H9 (cell line): Measurements from ENCODE around the gene EBPL. TPM values are rescaled to one million over a fixed set of nuclear protein-coding genes. Genes with fewer than 3 reads are reported as not detected.

Source experiments
- DNase-seq: peaks from one replicate; pipeline ENCODE4 v3.0.0-alpha.2; 2017
- H2AFZ ChIP-seq: one replicate; pipeline ENCODE4 v1.6.1; 2013; ENCODE audit warnings: mild to moderate bottlenecking, low read length, control low read depth, moderate library complexity
- H2AK5ac ChIP-seq: 2 replicates; pipeline ENCODE4 v1.6.1; 2013; ENCODE audit warnings: low read length, control low read depth, mixed read lengths; ENCODE audit not compliant: insufficient read length
- H2BK120ac ChIP-seq: one replicate; pipeline ENCODE4 v1.6.1; 2013; ENCODE audit warnings: low read depth, mild to moderate bottlenecking, low read length, control low read depth, inconsistent platforms; ENCODE audit not compliant: poor library complexity, severe bottlenecking
- H2BK12ac ChIP-seq: 2 replicates; pipeline ENCODE4 v1.6.1; 2013; ENCODE audit warnings: low read length, control low read depth, mixed read lengths, low read depth; ENCODE audit not compliant: insufficient read length
- H2BK15ac ChIP-seq: 2 replicates; pipeline ENCODE4 v1.6.1; 2013; ENCODE audit warnings: low read depth, low read length, control low read depth
- H2BK20ac ChIP-seq: one replicate; pipeline ENCODE4 v1.6.1; 2013; ENCODE audit warnings: low read depth, mild to moderate bottlenecking, low read length, control low read depth, inconsistent platforms; ENCODE audit not compliant: poor library complexity, severe bottlenecking
- H2BK5ac ChIP-seq: 2 replicates; pipeline ENCODE4 v1.6.1; 2013; ENCODE audit warnings: low read length, control low read depth, mixed read lengths; ENCODE audit not compliant: insufficient read length
- H3K14ac ChIP-seq: 2 replicates; pipeline ENCODE4 v1.6.1; 2013; ENCODE audit warnings: low read length, control low read depth; ENCODE audit not compliant: insufficient read depth
- H3K18ac ChIP-seq: 2 replicates; pipeline ENCODE4 v1.6.1; 2013; ENCODE audit warnings: low read depth, mild to moderate bottlenecking, mixed read lengths, low read length, control low read depth; ENCODE audit not compliant: insufficient read length
- H3K23ac ChIP-seq: 2 replicates; pipeline ENCODE4 v1.6.1; 2013; ENCODE audit warnings: low read length, control low read depth, mixed read lengths, low read depth; ENCODE audit not compliant: insufficient read length
- H3K23me2 ChIP-seq: 2 replicates; pipeline ENCODE4 v1.6.1; 2013; ENCODE audit warnings: low read depth, mild to moderate bottlenecking, mixed read lengths, low read length, control low read depth; ENCODE audit not compliant: insufficient read length, poor library complexity, severe bottlenecking
- H3K27ac ChIP-seq: 2 replicates; pipeline ENCODE4 v1.5.1; 2013; ENCODE audit warnings: low read length, control low read depth, mixed read lengths, low read depth; ENCODE audit not compliant: insufficient read length
- H3K27me3 ChIP-seq: 2 replicates; pipeline ENCODE4 v1.6.1; 2013; ENCODE audit warnings: low read length, control low read depth, inconsistent platforms; ENCODE audit not compliant: insufficient read depth
- H3K4ac ChIP-seq: 2 replicates; pipeline ENCODE4 v1.6.1; 2013; ENCODE audit warnings: low read depth, mild to moderate bottlenecking, control low read depth, inconsistent platforms, low read length, moderate library complexity
- H3K4me1 ChIP-seq: 2 replicates; pipeline ENCODE4 v1.6.1; 2013; ENCODE audit warnings: low read length, control low read depth, inconsistent platforms; ENCODE audit not compliant: insufficient read depth
- H3K4me2 ChIP-seq: 2 replicates; pipeline ENCODE4 v1.6.1; 2013; ENCODE audit warnings: low read length, control low read depth, mixed read lengths; ENCODE audit not compliant: insufficient read length, insufficient read depth
- H3K56ac ChIP-seq: 2 replicates; pipeline ENCODE4 v1.6.1; 2013; ENCODE audit warnings: low read depth, mild to moderate bottlenecking, mixed read lengths, low read length, control low read depth; ENCODE audit not compliant: insufficient read length
- H3K79me1 ChIP-seq: 2 replicates; pipeline ENCODE4 v1.6.1; 2013; ENCODE audit warnings: low read depth, mild to moderate bottlenecking, moderate library complexity, low read length, control low read depth, inconsistent platforms; ENCODE audit not compliant: insufficient read depth, poor library complexity, severe bottlenecking
- H3K79me2 ChIP-seq: 2 replicates; pipeline ENCODE4 v1.6.1; 2013; ENCODE audit warnings: low read length, control low read depth, inconsistent platforms; ENCODE audit not compliant: insufficient read depth
- H3K9ac ChIP-seq: 2 replicates; pipeline ENCODE4 v1.6.1; 2013; ENCODE audit warnings: low read length, control low read depth, mixed read lengths; ENCODE audit not compliant: insufficient read length; ENCODE audit errors: extremely low read depth
- H3K9me3 ChIP-seq: one replicate; pipeline ENCODE4 v1.6.1; 2013; ENCODE audit warnings: low read depth, low read length, inconsistent platforms; ENCODE audit not compliant: control insufficient read depth
- H3T11ph ChIP-seq: one replicate; pipeline ENCODE4 v1.6.1; 2013; ENCODE audit warnings: mild to moderate bottlenecking, low read length, control low read depth, inconsistent platforms
- H4K20me1 ChIP-seq: one replicate; pipeline ENCODE4 v1.6.1; 2013; ENCODE audit not compliant: control insufficient read depth, insufficient read length, insufficient read depth
- H4K5ac ChIP-seq: 2 replicates; pipeline ENCODE4 v1.6.1; 2013; ENCODE audit warnings: low read depth, mild to moderate bottlenecking, mixed read lengths, low read length, control low read depth; ENCODE audit not compliant: insufficient read length
- H4K8ac ChIP-seq: replicated peaks from 2 replicates; pipeline ENCODE4 v1.6.1; 2013; ENCODE audit warnings: low read length, control low read depth, mixed read lengths, low read depth; ENCODE audit not compliant: insufficient read length
- H4K91ac ChIP-seq: 2 replicates; pipeline ENCODE4 v1.6.1; 2013; ENCODE audit warnings: low read depth, mild to moderate bottlenecking, moderate library complexity, mixed read lengths, low read length, control low read depth; ENCODE audit not compliant: insufficient read length
- H3K27ac Mint-ChIP-seq, 3 experiments: 2 replicates in 2 of 3; 3 replicates in 1 of 3; pipeline ENCODE4 v1.8.0; 2020 to 2021; ENCODE audit warnings: mixed read lengths in 3 of 3, mild to moderate bottlenecking in 1 of 3, moderate library complexity in 1 of 3
- H3K27me3 Mint-ChIP-seq: 2 replicates; pipeline ENCODE4 v1.8.0; 2021; ENCODE audit warnings: low read depth, mild to moderate bottlenecking, moderate library complexity, mixed read lengths
- H3K36me3 Mint-ChIP-seq, 3 experiments: 2 replicates in 2 of 3; 3 replicates in 1 of 3; pipeline ENCODE4 v1.8.0; 2020 to 2021; ENCODE audit warnings: low read depth in 3 of 3, mixed read lengths in 3 of 3; ENCODE audit not compliant: insufficient read depth in 1 of 3
- H3K4me1 Mint-ChIP-seq, 2 experiments: 2 replicates each; pipeline ENCODE4 v1.8.0; 2020; ENCODE audit warnings: mixed read lengths in 2 of 2
- H3K4me3 Mint-ChIP-seq, 2 experiments: 2 replicates in 1 of 2; 3 replicates in 1 of 2; pipeline ENCODE4 v1.8.0; 2020 to 2021; ENCODE audit warnings: mild to moderate bottlenecking in 2 of 2, mixed read lengths in 2 of 2, moderate library complexity in 1 of 2
- H3K9me3 Mint-ChIP-seq, 2 experiments: 2 replicates in 1 of 2; 3 replicates in 1 of 2; pipeline ENCODE4 v1.8.0; 2020; ENCODE audit warnings: mild to moderate bottlenecking in 2 of 2, mixed read lengths in 2 of 2, moderate library complexity in 1 of 2
- CTCF ChIP-seq: fragments of 200-600 bp; sonication (generic); conservative IDR thresholded peaks from 3 replicates; pipeline ENCODE4 v1.8.0; 2021; ENCODE audit warnings: antibody characterized with exemption, mild to moderate bottlenecking
- WGBS: extraction: QIAGEN DNeasy Blood & Tissue Kit; methylation state at CpG from one replicate; pipeline ENCODE4 v1.1.7; 2013; ENCODE audit warnings: missing lambda C conversion rate, low lambda C conversion rate, mixed read lengths; ENCODE audit not compliant: insufficient read length; ENCODE audit errors: extremely low coverage; 5-methylcytosine and 5-hydroxymethylcytosine counted together
- total RNA-seq: library from RNA; stranded (reverse); gene quantifications from 2 replicates; pipeline ENCODE4 v1.2.1, GENCODE V29; 2021

EBPL gene
- total RNA-seq, 1 experiment from 2014 or later = 65.9 TPM

GRCh38 chr13:49651570-49652354 is 39.5 kb downstream of the EBPL start:
- Histone ChIP-seq H3K23me2 (no peaks in the 10 kb centered on the region), H3K14ac (no peak overlapping the region), H3K27me3 (no peaks in the 10 kb centered on the region), H4K20me1 (no peaks in the 10 kb centered on the region), H3K79me1 (no peaks in the 10 kb centered on the region), H3K4me1 (no peaks in the 10 kb centered on the region; the same call in 1 of the 2 replicates), H3K23ac (no peak overlapping the region), H2BK15ac (no peak overlapping the region), H2BK5ac (no peak overlapping the region), H3K9ac (no peak overlapping the region), H3K4ac (no peak overlapping the region), H3K4me2 (no peak overlapping the region), H3K18ac (no peak overlapping the region), H4K8ac (no peak overlapping the region), H2AFZ (no peak overlapping the region), H2BK20ac (no peak overlapping the region), H3K56ac (no peak overlapping the region), H4K5ac (no peak overlapping the region), H2BK12ac (no peak overlapping the region), H4K91ac (no peak overlapping the region), H3K9me3 (no peaks in the 10 kb centered on the region), H3K27ac (no peak overlapping the region), H3T11ph (no peak overlapping the region), H2AK5ac (no peak overlapping the region), H2BK120ac (no peak overlapping the region), H3K79me2 (no peaks in the 10 kb centered on the region)
- H3K36me3 Mint-ChIP-seq = peaks cover 0 to 2% (median 0%) of the 10 kb centered on the region in 3 experiments; a peak in 1 of 7 replicates
- DNase-seq = no peak
- no CpG with 5 or more reads among the region's 17 CpGs for WGBS
- no peaks in the 10 kb centered on the region for H3K27me3 Mint-ChIP-seq
- H3K4me1 Mint-ChIP-seq = peaks cover 2 to 11% of the 10 kb centered on the region in 2 experiments
- H3K4me3 Mint-ChIP-seq = no peak overlapping the region
- H3K27ac Mint-ChIP-seq = no peak overlapping the region
- H3K9me3 Mint-ChIP-seq = no peaks in the 10 kb centered on the region
- no peak for TF ChIP-seq CTCF
